ENCODE measurements around the gene CORO1C. TPM values are rescaled to one million over a fixed set of nuclear protein-coding genes. Genes with fewer than 3 reads are reported as not detected.

The CORO1C gene
- total and polyA plus RNA-seq, 9 of the 15 experiments (the other 6 are each of a cell fraction or from before 2014, with no cell fraction given) = 55.2 to 280 (median 150) TPM

DNA sequence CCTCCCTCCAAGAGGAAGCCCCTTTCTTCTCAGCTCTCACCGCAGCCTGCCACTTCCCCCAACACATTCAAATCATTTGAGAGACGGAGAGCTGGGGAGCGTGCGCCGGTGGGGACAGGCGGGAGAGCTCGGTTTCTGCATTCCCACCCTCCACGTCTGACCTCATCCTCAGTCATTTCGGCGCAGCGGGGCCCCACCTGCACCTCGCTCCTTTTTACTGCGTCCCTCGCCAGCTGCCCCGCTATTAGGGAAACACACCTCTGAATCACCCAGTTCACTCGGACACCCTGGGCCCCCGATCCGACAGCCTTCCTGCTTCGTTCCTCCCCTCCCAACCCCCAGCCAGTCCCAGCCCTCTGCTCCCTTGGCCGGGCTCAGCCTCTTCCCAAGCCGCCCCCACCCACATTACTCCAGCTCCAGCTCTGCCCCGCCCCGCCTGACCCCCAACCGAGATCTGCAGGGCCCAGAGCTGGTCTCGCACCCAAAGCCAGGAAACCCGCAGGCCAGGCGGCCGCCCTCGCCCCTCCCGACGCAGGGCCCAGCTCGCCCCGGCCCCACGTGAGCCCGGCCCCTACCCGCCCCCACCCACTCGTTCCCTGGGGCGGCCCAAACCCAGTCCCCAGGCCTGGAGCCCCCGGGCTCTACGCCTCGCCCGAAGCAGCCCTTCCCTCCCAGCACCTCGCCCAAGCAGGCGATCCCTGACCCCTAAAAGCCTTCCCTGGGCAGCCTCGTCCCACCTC lies 783 bp downstream of the CORO1C start (continued):
- TF ChIP-seq STAT6 (CRISPR knock-in tag; IDR thresholded peaks at IDR 0.05) (no peak), OTX1 (CRISPR knock-in tag; IDR thresholded peaks at IDR 0.05) (no peak), BCL6 (CRISPR knock-in tag; IDR thresholded peaks at IDR 0.05) (no peak), ZNF146 (CRISPR knock-in tag; IDR thresholded peaks at IDR 0.05; ENCODE audit: unreplicated experiment) (no peak), MLX (CRISPR knock-in tag; conservative IDR thresholded peaks at IDR 0.05) (no peak), YY1 (IDR thresholded peaks at IDR 0.05; ENCODE audit: borderline replicate concordance in 1 of 3, control insufficient read depth in 1 of 3, extremely low read depth in 1 of 3, insufficient read depth in 3 of 3, insufficient read length in 1 of 3, insufficient replicate concordance in 2 of 3, low read depth in 1 of 3, low read length in 2 of 3) (no peak), ZNF165 (CRISPR knock-in tag; IDR thresholded peaks at IDR 0.05; ENCODE audit: borderline replicate concordance) (no peak), MNT (conservative IDR thresholded peaks at IDR 0.05) (peak in 1 of 2 experiments; percentile 15; a peak in 1 of 4 replicates), ZNF133 (CRISPR knock-in tag; IDR thresholded peaks at IDR 0.05) (no peak), SAP30 (IDR thresholded peaks at IDR 0.05; ENCODE audit: borderline replicate concordance, insufficient read depth, low read depth, low read length, poor library complexity, severe bottlenecking) (no peak), HMG20B (CRISPR knock-in tag; IDR thresholded peaks at IDR 0.05) (no peak), RBBP5 (IDR thresholded peaks at IDR 0.05; ENCODE audit: borderline replicate concordance, insufficient read depth, low read length, poor library complexity, severe bottlenecking) (peak; percentile 8), TCF3 (CRISPR knock-in tag; IDR thresholded peaks at IDR 0.05) (no peak)
- TF ChIP-seq, protein P1, sequence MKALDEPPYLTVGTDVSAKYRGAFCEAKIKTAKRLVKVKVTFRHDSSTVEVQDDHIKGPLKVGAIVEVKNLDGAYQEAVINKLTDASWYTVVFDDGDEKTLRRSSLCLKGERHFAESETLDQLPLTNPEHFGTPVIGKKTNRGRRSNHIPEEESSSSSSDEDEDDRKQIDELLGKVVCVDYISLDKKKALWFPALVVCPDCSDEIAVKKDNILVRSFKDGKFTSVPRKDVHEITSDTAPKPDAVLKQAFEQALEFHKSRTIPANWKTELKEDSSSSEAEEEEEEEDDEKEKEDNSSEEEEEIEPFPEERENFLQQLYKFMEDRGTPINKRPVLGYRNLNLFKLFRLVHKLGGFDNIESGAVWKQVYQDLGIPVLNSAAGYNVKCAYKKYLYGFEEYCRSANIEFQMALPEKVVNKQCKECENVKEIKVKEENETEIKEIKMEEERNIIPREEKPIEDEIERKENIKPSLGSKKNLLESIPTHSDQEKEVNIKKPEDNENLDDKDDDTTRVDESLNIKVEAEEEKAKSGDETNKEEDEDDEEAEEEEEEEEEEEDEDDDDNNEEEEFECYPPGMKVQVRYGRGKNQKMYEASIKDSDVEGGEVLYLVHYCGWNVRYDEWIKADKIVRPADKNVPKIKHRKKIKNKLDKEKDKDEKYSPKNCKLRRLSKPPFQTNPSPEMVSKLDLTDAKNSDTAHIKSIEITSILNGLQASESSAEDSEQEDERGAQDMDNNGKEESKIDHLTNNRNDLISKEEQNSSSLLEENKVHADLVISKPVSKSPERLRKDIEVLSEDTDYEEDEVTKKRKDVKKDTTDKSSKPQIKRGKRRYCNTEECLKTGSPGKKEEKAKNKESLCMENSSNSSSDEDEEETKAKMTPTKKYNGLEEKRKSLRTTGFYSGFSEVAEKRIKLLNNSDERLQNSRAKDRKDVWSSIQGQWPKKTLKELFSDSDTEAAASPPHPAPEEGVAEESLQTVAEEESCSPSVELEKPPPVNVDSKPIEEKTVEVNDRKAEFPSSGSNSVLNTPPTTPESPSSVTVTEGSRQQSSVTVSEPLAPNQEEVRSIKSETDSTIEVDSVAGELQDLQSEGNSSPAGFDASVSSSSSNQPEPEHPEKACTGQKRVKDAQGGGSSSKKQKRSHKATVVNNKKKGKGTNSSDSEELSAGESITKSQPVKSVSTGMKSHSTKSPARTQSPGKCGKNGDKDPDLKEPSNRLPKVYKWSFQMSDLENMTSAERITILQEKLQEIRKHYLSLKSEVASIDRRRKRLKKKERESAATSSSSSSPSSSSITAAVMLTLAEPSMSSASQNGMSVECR (CRISPR knock-in tag; IDR thresholded peaks at IDR 0.05) = no peak; the same call in 1 of the 2 replicates
- TF ChIP-seq, protein P2, sequence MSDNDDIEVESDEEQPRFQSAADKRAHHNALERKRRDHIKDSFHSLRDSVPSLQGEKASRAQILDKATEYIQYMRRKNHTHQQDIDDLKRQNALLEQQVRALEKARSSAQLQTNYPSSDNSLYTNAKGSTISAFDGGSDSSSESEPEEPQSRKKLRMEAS (CRISPR knock-in tag; IDR thresholded peaks at IDR 0.05) = peak; percentile 6; the same call in 1 of the 2 replicates
